HCT116 (cell line): ENCODE measurements around the gene IMMP2L. TPM values are rescaled to one million over a fixed set of nuclear protein-coding genes. Genes with fewer than 3 reads are reported as not detected.

Experiments used
- ATAC-seq: fragments of 200-7000 bp; cut with Tn5 transposase; 2 replicates; pipeline ENCODE4 v1.9.1; 2020; ENCODE audit warnings: mild to moderate bottlenecking, moderate library complexity
- BruUV-seq: library from RNA; stranded (reverse); fragments of 400-500 nt; replicated peaks from 2 replicates; lab custom pipeline; 2021; lab: Mats Ljungman, UMichigan
- CTCF ChIA-PET: fragments of 300-600 bp; sonication (Branson Sonifier 250); formaldehyde crosslinking; loops from one replicate; lab custom pipeline; 2021; ENCODE audit warnings: antibody characterized with exemption; lab: Charles Lee
- POLR2A ChIA-PET: fragments of 300-600, 350-600 bp; sonication (Branson Sonifier 250); formaldehyde crosslinking; loops from one replicate; lab custom pipeline; 2021; ENCODE audit warnings: antibody characterized with exemption; lab: Charles Lee
- RAD21 ChIA-PET, 2 experiments: fragments of 300-600 bp; sonication (Branson Sonifier 250); formaldehyde crosslinking; loops; one replicate each; lab custom pipeline; 2023; ENCODE audit warnings: low total read pairs in 2 of 2; ENCODE audit not compliant: uncharacterized antibody in 2 of 2, unreplicated experiment in 2 of 2, low non-redundant PET in 1 of 2; lab: Charles Lee
- DNase-seq: peaks from one replicate; pipeline ENCODE4 v3.0.0-alpha.2; 2010; ENCODE audit warnings: low read depth, low spot score
- H2AFZ ChIP-seq: fragments of 200-600 bp; shearing (Covaris generic), sonication (generic); 2 replicates; pipeline ENCODE4 v1.6.1; 2017; ENCODE audit warnings: low read depth, mixed run types, mixed read lengths, antibody characterized with exemption, low read length; ENCODE audit not compliant: poor library complexity, severe bottlenecking
- H3K27ac ChIP-seq: 2 replicates; pipeline ENCODE4 v1.5.1; 2012; ENCODE audit warnings: low read depth, low read length
- H3K27me3 ChIP-seq: fragments of 200-600 bp; sonication (generic); 2 replicates; pipeline ENCODE4 v1.6.1; 2016; ENCODE audit warnings: mixed run types, low read length, mixed read lengths; ENCODE audit not compliant: insufficient read depth
- H3K36me3 ChIP-seq, 2 experiments: fragments of 200-500 bp in 1 of 2; fragments of 200-600 bp in 1 of 2; sonication (Bioruptor generic) in 1 of 2; sonication (generic) in 1 of 2; 2 replicates each; pipeline versions ENCODE4 v1.5.1 to v1.6.1; 2014 to 2016; ENCODE audit warnings: low read length in 2 of 2, inconsistent platforms in 1 of 2, mixed read lengths in 1 of 2, mixed run types in 1 of 2; ENCODE audit not compliant: insufficient read depth in 2 of 2, control insufficient read depth in 1 of 2
- H3K4me1 ChIP-seq, 2 experiments: fragments of 200-600 bp in 1 of 2; sonication (generic) in 1 of 2; 2 replicates each; pipeline versions ENCODE4 v1.5.1 to v1.6.1; 2012 to 2017; ENCODE audit warnings: low read length in 2 of 2, inconsistent platforms in 1 of 2, mild to moderate bottlenecking in 1 of 2, mixed read lengths in 1 of 2, mixed run types in 1 of 2, moderate library complexity in 1 of 2; ENCODE audit not compliant: insufficient read depth in 2 of 2, control insufficient read depth in 1 of 2
- H3K4me2 ChIP-seq: fragments of 200-600 bp; sonication (generic); 2 replicates; pipeline ENCODE4 v1.6.1; 2017; ENCODE audit warnings: mixed run types, low read length, mixed read lengths
- H3K4me3 ChIP-seq, 2 experiments: fragments of 200-600 bp in 1 of 2; sonication (generic) in 1 of 2; replicated peaks in 1 of 2; 2 replicates each; pipeline ENCODE4 v1.5.1; 2011 to 2016; ENCODE audit warnings: low read length in 2 of 2, control low read depth in 1 of 2, low read depth in 1 of 2, mild to moderate bottlenecking in 1 of 2, mixed read lengths in 1 of 2, mixed run types in 1 of 2
- H3K79me2 ChIP-seq: fragments of 200-600 bp; sonication (generic); 2 replicates; pipeline ENCODE4 v1.6.1; 2017; ENCODE audit warnings: mild to moderate bottlenecking, mixed run types, low read length, moderate library complexity, mixed read lengths; ENCODE audit not compliant: insufficient read depth
- H3K9ac ChIP-seq: fragments of 200-600 bp; sonication (generic); 2 replicates; pipeline ENCODE4 v1.6.1; 2016; ENCODE audit warnings: low read length, mixed read lengths
- H3K9me2 ChIP-seq: fragments of 200-600 bp; sonication (generic), shearing (Covaris generic); 2 replicates; pipeline ENCODE4 v1.6.1; 2017; ENCODE audit warnings: mixed run types, mild to moderate bottlenecking, moderate library complexity; ENCODE audit not compliant: insufficient read depth
- H3K9me3 ChIP-seq, 2 experiments: fragments of 200-500 bp in 1 of 2; fragments of 200-600 bp in 1 of 2; sonication (Bioruptor generic) in 1 of 2; sonication (generic) in 1 of 2; 2 replicates each; pipeline ENCODE4 v1.6.1; 2014 to 2017; ENCODE audit warnings: low read length in 2 of 2, mixed read lengths in 2 of 2, inconsistent platforms in 1 of 2, low read depth in 1 of 2, mild to moderate bottlenecking in 1 of 2, mixed run types in 1 of 2, moderate library complexity in 1 of 2; ENCODE audit not compliant: control insufficient read depth in 1 of 2, insufficient read depth in 1 of 2
- H4K20me1 ChIP-seq: fragments of 200-600 bp; sonication (generic), shearing (Covaris generic); 2 replicates; pipeline ENCODE4 v1.6.1; 2017; ENCODE audit warnings: mixed run types, mild to moderate bottlenecking, moderate library complexity; ENCODE audit not compliant: insufficient read depth
- EZH2phosphoT487 ChIP-seq: fragments of 200-600 bp; IDR thresholded peaks from 2 replicates; pipeline ENCODE4 v1.6.1; 2018; ENCODE audit warnings: antibody characterized with exemption, borderline replicate concordance
- RAD21 ChIP-seq: IDR thresholded peaks from 2 replicates; pipeline ENCODE4 v1.6.1; 2012; ENCODE audit warnings: low read depth, mild to moderate bottlenecking
- SIN3A ChIP-seq: IDR thresholded peaks from 2 replicates; pipeline ENCODE4 v1.6.1; 2012; ENCODE audit warnings: low read depth
- YY1 ChIP-seq: IDR thresholded peaks from 2 replicates; pipeline ENCODE4 v1.6.1; 2011; ENCODE audit warnings: low read length, low read depth, moderate library complexity, mild to moderate bottlenecking; ENCODE audit not compliant: insufficient replicate concordance; ENCODE audit errors: extremely low read depth
- intact Hi-C: fragments of 100-400 bp; cut with micrococcal nuclease; formaldehyde crosslinking; loops from 2 replicates; pipeline ENCODE4 v1.10.0; 2022
- total RNA-seq: library from RNA; stranded (reverse); gene quantifications from one replicate; pipeline ENCODE4 v1.2.1, GENCODE V29; 2021; ENCODE audit not compliant: unreplicated experiment
- TF ChIP-seq, protein P1 (sequence below), 3 experiments: fragments of 200-600 bp in 1 of 3; sonication (generic) in 1 of 3; IDR thresholded peaks in 2 of 3; conservative IDR thresholded peaks in 1 of 3; 2 replicates each; pipeline ENCODE4 v1.5.1; 2012 to 2017; ENCODE audit warnings: low read depth in 2 of 3, low read length in 2 of 3, antibody characterized with exemption in 1 of 3, borderline replicate concordance in 1 of 3, control low read depth in 1 of 3, mild to moderate bottlenecking in 1 of 3, mixed read lengths in 1 of 3, mixed run types in 1 of 3, moderate library complexity in 1 of 3; ENCODE audit not compliant: insufficient read depth in 1 of 3
- TF ChIP-seq, protein P2 (sequence below): IDR thresholded peaks from 2 replicates; pipeline ENCODE4 v1.6.1; 2012
- TF ChIP-seq, protein P3 (sequence below): IDR thresholded peaks from 2 replicates; pipeline ENCODE4 v1.6.1; 2011; ENCODE audit warnings: mild to moderate bottlenecking, low read length, moderate library complexity; ENCODE audit not compliant: insufficient replicate concordance; ENCODE audit errors: extremely low read depth

The IMMP2L gene
- total RNA-seq, 1 experiment from 2014 or later = 21.1 TPM

DNA sequence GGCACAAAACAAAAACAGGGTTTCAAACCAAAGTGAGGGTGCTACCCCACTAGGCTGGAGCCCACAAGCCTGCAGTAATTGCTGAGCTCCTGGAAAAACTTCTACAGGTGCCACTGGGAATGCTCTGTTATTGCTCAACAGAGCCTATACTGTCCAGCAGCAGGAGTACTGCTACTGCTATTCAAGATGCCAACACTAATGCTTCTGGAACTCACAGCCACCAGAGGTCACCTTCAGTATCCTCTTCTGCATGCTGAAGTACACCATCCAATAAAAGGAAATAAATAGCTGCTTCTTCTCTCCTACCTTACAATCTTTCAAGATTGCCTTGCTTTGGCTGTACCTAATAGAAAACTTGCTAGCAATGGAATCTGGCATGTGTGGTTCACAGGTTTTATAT is 249.3 kb downstream of the IMMP2L start:
- POLR2A ChIA-PET = no interaction called here
- peak; percentile 67; the same call in 1 of the 2 replicates for ATAC-seq
- CTCF ChIA-PET = no interaction called here

More for the DNA sequence above, 249.3 kb downstream of the IMMP2L start:
- no peaks in the 10 kb centered on the region for H3K27me3 ChIP-seq
- no peak for DNase-seq
- no peak overlapping the region for H3K27ac ChIP-seq
- RAD21 ChIA-PET = no interaction called here
- H3K4me3 ChIP-seq = no peak overlapping the region
- BruUV-seq = no TSS peak
- H3K4me1 ChIP-seq = no peaks in the 10 kb centered on the region
- H3K9me3 ChIP-seq = no peaks in the 10 kb centered on the region
- H3K79me2 ChIP-seq = no peaks in the 10 kb centered on the region
- H2AFZ ChIP-seq = no peak overlapping the region
- no peak overlapping the region for H3K9ac ChIP-seq
- no peaks in the 10 kb centered on the region for H3K9me2 ChIP-seq
- no peak overlapping the region for H3K4me2 ChIP-seq
- intact Hi-C loops = no loop called here
- no peaks in the 10 kb centered on the region for H4K20me1 ChIP-seq
- H3K36me3 ChIP-seq = no peaks in the 10 kb centered on the region
- TF ChIP-seq, protein P1, sequence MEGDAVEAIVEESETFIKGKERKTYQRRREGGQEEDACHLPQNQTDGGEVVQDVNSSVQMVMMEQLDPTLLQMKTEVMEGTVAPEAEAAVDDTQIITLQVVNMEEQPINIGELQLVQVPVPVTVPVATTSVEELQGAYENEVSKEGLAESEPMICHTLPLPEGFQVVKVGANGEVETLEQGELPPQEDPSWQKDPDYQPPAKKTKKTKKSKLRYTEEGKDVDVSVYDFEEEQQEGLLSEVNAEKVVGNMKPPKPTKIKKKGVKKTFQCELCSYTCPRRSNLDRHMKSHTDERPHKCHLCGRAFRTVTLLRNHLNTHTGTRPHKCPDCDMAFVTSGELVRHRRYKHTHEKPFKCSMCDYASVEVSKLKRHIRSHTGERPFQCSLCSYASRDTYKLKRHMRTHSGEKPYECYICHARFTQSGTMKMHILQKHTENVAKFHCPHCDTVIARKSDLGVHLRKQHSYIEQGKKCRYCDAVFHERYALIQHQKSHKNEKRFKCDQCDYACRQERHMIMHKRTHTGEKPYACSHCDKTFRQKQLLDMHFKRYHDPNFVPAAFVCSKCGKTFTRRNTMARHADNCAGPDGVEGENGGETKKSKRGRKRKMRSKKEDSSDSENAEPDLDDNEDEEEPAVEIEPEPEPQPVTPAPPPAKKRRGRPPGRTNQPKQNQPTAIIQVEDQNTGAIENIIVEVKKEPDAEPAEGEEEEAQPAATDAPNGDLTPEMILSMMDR (IDR thresholded peaks at IDR 0.05 in 2 of 3, conservative IDR thresholded peaks at IDR 0.05 in 1 of 3; ENCODE audit: borderline replicate concordance in 1 of 3, insufficient read depth in 1 of 3, low read depth in 2 of 3, low read length in 2 of 3) = 0 out of 6 replicates have a peak, but pooled peaks have one; percentile 5 to 22 (median 7)
- TF ChIP-seq YY1 (no peak), RAD21 (peak; percentile 35), SIN3A (no peak), EZH2phosphoT487 (no peak)
- TF ChIP-seq, protein P2, sequence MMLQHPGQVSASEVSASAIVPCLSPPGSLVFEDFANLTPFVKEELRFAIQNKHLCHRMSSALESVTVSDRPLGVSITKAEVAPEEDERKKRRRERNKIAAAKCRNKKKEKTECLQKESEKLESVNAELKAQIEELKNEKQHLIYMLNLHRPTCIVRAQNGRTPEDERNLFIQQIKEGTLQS = no peak
- TF ChIP-seq, protein P3, sequence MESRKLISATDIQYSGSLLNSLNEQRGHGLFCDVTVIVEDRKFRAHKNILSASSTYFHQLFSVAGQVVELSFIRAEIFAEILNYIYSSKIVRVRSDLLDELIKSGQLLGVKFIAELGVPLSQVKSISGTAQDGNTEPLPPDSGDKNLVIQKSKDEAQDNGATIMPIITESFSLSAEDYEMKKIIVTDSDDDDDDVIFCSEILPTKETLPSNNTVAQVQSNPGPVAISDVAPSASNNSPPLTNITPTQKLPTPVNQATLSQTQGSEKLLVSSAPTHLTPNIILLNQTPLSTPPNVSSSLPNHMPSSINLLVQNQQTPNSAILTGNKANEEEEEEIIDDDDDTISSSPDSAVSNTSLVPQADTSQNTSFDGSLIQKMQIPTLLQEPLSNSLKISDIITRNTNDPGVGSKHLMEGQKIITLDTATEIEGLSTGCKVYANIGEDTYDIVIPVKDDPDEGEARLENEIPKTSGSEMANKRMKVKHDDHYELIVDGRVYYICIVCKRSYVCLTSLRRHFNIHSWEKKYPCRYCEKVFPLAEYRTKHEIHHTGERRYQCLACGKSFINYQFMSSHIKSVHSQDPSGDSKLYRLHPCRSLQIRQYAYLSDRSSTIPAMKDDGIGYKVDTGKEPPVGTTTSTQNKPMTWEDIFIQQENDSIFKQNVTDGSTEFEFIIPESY = no peak
- TF ChIP-seq, all 23 proteins: peak for 2
